GM10266 (cell line): ENCODE measurements around the gene DHRS7B.
"Not testable (repeated sequence)": the region's sequence is repeated elsewhere in the genome, so short reads cannot be mapped to it uniquely, and the experiment has no call there.

Source experiments
- DNase-seq: peaks from one replicate; pipeline ENCODE4 v3.0.0; 2012; ENCODE audit errors: extremely low spot score
- CTCF ChIP-seq: IDR thresholded peaks from 2 replicates; pipeline ENCODE4 v1.5.1; 2012; ENCODE audit warnings: mild to moderate bottlenecking, low read depth; ENCODE audit not compliant: control insufficient read depth, insufficient read depth; ENCODE audit errors: missing control alignments

DHRS7B gene

GRCh38 chr17:21127509-21128077 lies 829 bp downstream of the DHRS7B start:
- no peak for TF ChIP-seq CTCF
- DNase-seq: no peak

GRCh38 chr17:21129023-21129681 lies 2.4 kb downstream of the DHRS7B start:
- TF ChIP-seq CTCF: peak; percentile 32
- DNase-seq: no peak

GRCh38 chr17:21131137-21131536 lies 4.4 kb downstream of the DHRS7B start:
- TF ChIP-seq CTCF: no peak
- no peak for DNase-seq

- TF ChIP-seq CTCF: no peak
- DNase-seq: no peak
Measured at GRCh38 chr17:21132428-21132827, 5.7 kb downstream of the DHRS7B start.

GRCh38 chr17:21134559-21134958 lies 7.8 kb downstream of the DHRS7B start:
- no peak for DNase-seq
- no peak for TF ChIP-seq CTCF

GRCh38 chr17:21140911-21141310 lies 14.1 kb downstream of the DHRS7B start:
- TF ChIP-seq CTCF: no peak
- DNase-seq: peak; percentile 35

- no peak for TF ChIP-seq CTCF
- no peak for DNase-seq
Measured at GRCh38 chr17:21141331-21141730, 14.6 kb downstream of the DHRS7B start.

- DNase-seq: not testable (repeated sequence)
Measured at GRCh38 chr17:21142065-21142464, 15.3 kb downstream of the DHRS7B start.
